Neural cell (in vitro differentiated cells): ENCODE measurements around the gene XPR1. TPM values are rescaled to one million over a fixed set of nuclear protein-coding genes. Genes with fewer than 3 reads are reported as not detected.

ENCODE experiments used
- H2AFZ ChIP-seq: fragments of 200-600, 300-800 bp; sonication (generic), shearing (Covaris generic); 2 replicates; pipeline ENCODE4 v1.6.0; 2014; ENCODE audit warnings: low read depth, mild to moderate bottlenecking, antibody characterized with exemption, low read length, moderate library complexity
- H3F3A ChIP-seq: fragments of 200-600 bp; shearing (Covaris generic); 2 replicates; pipeline ENCODE4 v1.6.1; 2016; ENCODE audit warnings: mild to moderate bottlenecking, moderate library complexity, mixed read lengths, antibody characterized with exemption, low read length; ENCODE audit not compliant: insufficient read depth, poor library complexity, severe bottlenecking
- H3K27ac ChIP-seq: fragments of 200-600, 300-800 bp; sonication (generic), shearing (Covaris generic); 2 replicates; pipeline ENCODE4 v1.5.1; 2014; ENCODE audit warnings: mild to moderate bottlenecking, low read length, moderate library complexity
- H3K27me3 ChIP-seq: fragments of 300-800, 200-600 bp; sonication (generic), shearing (Covaris generic); 2 replicates; pipeline ENCODE4 v1.6.0; 2014; ENCODE audit warnings: mild to moderate bottlenecking, low read depth, low read length, moderate library complexity; ENCODE audit not compliant: insufficient read depth
- H3K36me3 ChIP-seq: fragments of 300-800, 200-600 bp; sonication (generic), shearing (Covaris generic); 2 replicates; pipeline ENCODE4 v1.5.1; 2014; ENCODE audit warnings: mild to moderate bottlenecking, antibody characterized with exemption, low read length, moderate library complexity; ENCODE audit not compliant: insufficient read depth
- H3K4me2 ChIP-seq: fragments of 300-800, 200-600 bp; sonication (generic), shearing (Covaris generic); 2 replicates; pipeline ENCODE4 v1.6.0; 2014; ENCODE audit warnings: mild to moderate bottlenecking, low read length
- H3K4me3 ChIP-seq: fragments of 300-800, 200-600 bp; sonication (generic), shearing (Covaris generic); 2 replicates; pipeline ENCODE4 v1.5.1; 2014; ENCODE audit warnings: mild to moderate bottlenecking, low read length, moderate library complexity
- H3K79me2 ChIP-seq: fragments of 200-600 bp; shearing (Covaris generic); replicated peaks from 2 replicates; pipeline ENCODE4 v1.6.0; 2014; ENCODE audit warnings: mild to moderate bottlenecking, low read length, moderate library complexity; ENCODE audit not compliant: insufficient read depth
- H3K9ac ChIP-seq: fragments of 300-800, 200-600 bp; sonication (generic), shearing (Covaris generic); 2 replicates; pipeline ENCODE4 v1.6.1; 2016; ENCODE audit warnings: mild to moderate bottlenecking, low read length, mixed read lengths
- H3K9me2 ChIP-seq: fragments of 200-600 bp; shearing (Covaris generic); 2 replicates; pipeline ENCODE4 v1.6.1; 2016; ENCODE audit warnings: mild to moderate bottlenecking, low read length, mixed read lengths; ENCODE audit not compliant: insufficient read depth
- H3K9me3 ChIP-seq: fragments of 200-600, 300-800 bp; sonication (generic), shearing (Covaris generic); 2 replicates; pipeline ENCODE4 v1.6.1; 2016; ENCODE audit warnings: mild to moderate bottlenecking, mixed run types, low read length, moderate library complexity, mixed read lengths
- H4K20me1 ChIP-seq: fragments of 200-600 bp; shearing (Covaris generic); 2 replicates; pipeline ENCODE4 v1.6.1; 2016; ENCODE audit warnings: mild to moderate bottlenecking, mixed run types; ENCODE audit not compliant: insufficient read depth
- EP300 ChIP-seq: fragments of 450-650 bp; conservative IDR thresholded peaks from 2 replicates; pipeline ENCODE4 v1.6.1; 2014; ENCODE audit warnings: antibody characterized with exemption, mild to moderate bottlenecking, moderate library complexity; ENCODE audit not compliant: poor library complexity, severe bottlenecking
- EZH2 ChIP-seq: fragments of 200-600, 300-800 bp; shearing (Covaris generic), sonication (generic); IDR thresholded peaks from 2 replicates; pipeline ENCODE4 v1.6.1; 2014; ENCODE audit warnings: antibody characterized with exemption, low read length, borderline replicate concordance, mild to moderate bottlenecking; ENCODE audit not compliant: insufficient read depth, poor library complexity, severe bottlenecking
- MXI1 ChIP-seq: fragments of 450-650 bp; conservative IDR thresholded peaks from 2 replicates; pipeline ENCODE4 v1.6.1; 2014; ENCODE audit warnings: antibody characterized with exemption, mild to moderate bottlenecking; ENCODE audit not compliant: poor library complexity, severe bottlenecking
- POLR2AphosphoS5 ChIP-seq: IDR thresholded peaks from 2 replicates; pipeline ENCODE4 v1.6.1; 2012
- RAD21 ChIP-seq: fragments of 450-650 bp; conservative IDR thresholded peaks from 2 replicates; pipeline ENCODE4 v1.6.1; 2014; ENCODE audit warnings: antibody characterized with exemption, mild to moderate bottlenecking, moderate library complexity
- SMC3 ChIP-seq: fragments of 450-650 bp; conservative IDR thresholded peaks from 2 replicates; pipeline ENCODE4 v1.6.1; 2014; ENCODE audit warnings: antibody characterized with exemption, mild to moderate bottlenecking, moderate library complexity; ENCODE audit not compliant: poor library complexity
- TAF1 ChIP-seq: IDR thresholded peaks from 2 replicates; pipeline ENCODE4 v1.6.1; 2012; ENCODE audit warnings: low read depth
- polyA plus RNA-seq: library from polyadenylated mRNA; depleted of rRNA; stranded (reverse); fragments of >200 nt; gene quantifications from 2 replicates; pipeline ENCODE4 v1.2.3, GENCODE V29; 2014
- TF ChIP-seq, protein P1 (sequence below): IDR thresholded peaks from 2 replicates; pipeline ENCODE4 v1.6.1; 2012; ENCODE audit warnings: borderline replicate concordance
- TF ChIP-seq, protein P2 (sequence below): fragments of 450-650 bp; IDR thresholded peaks from 2 replicates; pipeline ENCODE4 v1.5.1; 2014; ENCODE audit warnings: antibody characterized with exemption, mild to moderate bottlenecking, moderate library complexity; ENCODE audit not compliant: poor library complexity, severe bottlenecking

Gene XPR1
- polyA plus RNA-seq, 1 donor from 2014 or later, result 185 TPM

GRCh38 chr1:180937624-180938225, 305.9 kb downstream of the XPR1 start:
- no peak overlapping the region for H3K4me2 ChIP-seq
- H3K9me3 ChIP-seq, result no peaks in the 10 kb centered on the region
- H3K79me2 ChIP-seq, result no peaks in the 10 kb centered on the region
- no peak overlapping the region for H3K27ac ChIP-seq
- no peaks in the 10 kb centered on the region for H3F3A ChIP-seq
- H3K27me3 ChIP-seq, result no peaks in the 10 kb centered on the region
- no peaks in the 10 kb centered on the region for H3K36me3 ChIP-seq
- TF ChIP-seq, protein P1, sequence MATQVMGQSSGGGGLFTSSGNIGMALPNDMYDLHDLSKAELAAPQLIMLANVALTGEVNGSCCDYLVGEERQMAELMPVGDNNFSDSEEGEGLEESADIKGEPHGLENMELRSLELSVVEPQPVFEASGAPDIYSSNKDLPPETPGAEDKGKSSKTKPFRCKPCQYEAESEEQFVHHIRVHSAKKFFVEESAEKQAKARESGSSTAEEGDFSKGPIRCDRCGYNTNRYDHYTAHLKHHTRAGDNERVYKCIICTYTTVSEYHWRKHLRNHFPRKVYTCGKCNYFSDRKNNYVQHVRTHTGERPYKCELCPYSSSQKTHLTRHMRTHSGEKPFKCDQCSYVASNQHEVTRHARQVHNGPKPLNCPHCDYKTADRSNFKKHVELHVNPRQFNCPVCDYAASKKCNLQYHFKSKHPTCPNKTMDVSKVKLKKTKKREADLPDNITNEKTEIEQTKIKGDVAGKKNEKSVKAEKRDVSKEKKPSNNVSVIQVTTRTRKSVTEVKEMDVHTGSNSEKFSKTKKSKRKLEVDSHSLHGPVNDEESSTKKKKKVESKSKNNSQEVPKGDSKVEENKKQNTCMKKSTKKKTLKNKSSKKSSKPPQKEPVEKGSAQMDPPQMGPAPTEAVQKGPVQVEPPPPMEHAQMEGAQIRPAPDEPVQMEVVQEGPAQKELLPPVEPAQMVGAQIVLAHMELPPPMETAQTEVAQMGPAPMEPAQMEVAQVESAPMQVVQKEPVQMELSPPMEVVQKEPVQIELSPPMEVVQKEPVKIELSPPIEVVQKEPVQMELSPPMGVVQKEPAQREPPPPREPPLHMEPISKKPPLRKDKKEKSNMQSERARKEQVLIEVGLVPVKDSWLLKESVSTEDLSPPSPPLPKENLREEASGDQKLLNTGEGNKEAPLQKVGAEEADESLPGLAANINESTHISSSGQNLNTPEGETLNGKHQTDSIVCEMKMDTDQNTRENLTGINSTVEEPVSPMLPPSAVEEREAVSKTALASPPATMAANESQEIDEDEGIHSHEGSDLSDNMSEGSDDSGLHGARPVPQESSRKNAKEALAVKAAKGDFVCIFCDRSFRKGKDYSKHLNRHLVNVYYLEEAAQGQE, result no peak
- TF ChIP-seq TAF1 (no peak), SMC3 (no peak), EP300 (no peak), POLR2AphosphoS5 (no peak), MXI1 (no peak), EZH2 (no peak)
- H4K20me1 ChIP-seq, result no peaks in the 10 kb centered on the region
- H2AFZ ChIP-seq, result no peak overlapping the region
- no peaks in the 10 kb centered on the region for H3K9me2 ChIP-seq
- no peak overlapping the region for H3K4me3 ChIP-seq
- H3K9ac ChIP-seq, result no peak overlapping the region

GRCh38 chr1:180939073-180939710, 307.4 kb downstream of the XPR1 start:
- H3K9ac ChIP-seq, result no peak overlapping the region
- no peaks in the 10 kb centered on the region for H3K36me3 ChIP-seq
- no peak overlapping the region for H3K4me2 ChIP-seq
- H3K27me3 ChIP-seq, result no peaks in the 10 kb centered on the region
- H3K9me3 ChIP-seq, result no peaks in the 10 kb centered on the region
- H3K9me2 ChIP-seq, result no peaks in the 10 kb centered on the region
- no peak for TF ChIP-seq EP300
- no peak for TF ChIP-seq SMC3
- no peak for TF ChIP-seq TAF1
- TF ChIP-seq, protein P2, sequence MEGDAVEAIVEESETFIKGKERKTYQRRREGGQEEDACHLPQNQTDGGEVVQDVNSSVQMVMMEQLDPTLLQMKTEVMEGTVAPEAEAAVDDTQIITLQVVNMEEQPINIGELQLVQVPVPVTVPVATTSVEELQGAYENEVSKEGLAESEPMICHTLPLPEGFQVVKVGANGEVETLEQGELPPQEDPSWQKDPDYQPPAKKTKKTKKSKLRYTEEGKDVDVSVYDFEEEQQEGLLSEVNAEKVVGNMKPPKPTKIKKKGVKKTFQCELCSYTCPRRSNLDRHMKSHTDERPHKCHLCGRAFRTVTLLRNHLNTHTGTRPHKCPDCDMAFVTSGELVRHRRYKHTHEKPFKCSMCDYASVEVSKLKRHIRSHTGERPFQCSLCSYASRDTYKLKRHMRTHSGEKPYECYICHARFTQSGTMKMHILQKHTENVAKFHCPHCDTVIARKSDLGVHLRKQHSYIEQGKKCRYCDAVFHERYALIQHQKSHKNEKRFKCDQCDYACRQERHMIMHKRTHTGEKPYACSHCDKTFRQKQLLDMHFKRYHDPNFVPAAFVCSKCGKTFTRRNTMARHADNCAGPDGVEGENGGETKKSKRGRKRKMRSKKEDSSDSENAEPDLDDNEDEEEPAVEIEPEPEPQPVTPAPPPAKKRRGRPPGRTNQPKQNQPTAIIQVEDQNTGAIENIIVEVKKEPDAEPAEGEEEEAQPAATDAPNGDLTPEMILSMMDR, result no peak
- TF ChIP-seq POLR2AphosphoS5, result no peak
- no peak for TF ChIP-seq RAD21
- TF ChIP-seq, protein P1, result no peak
- no peak for TF ChIP-seq MXI1
- no peak for TF ChIP-seq EZH2
- no peak overlapping the region for H2AFZ ChIP-seq
- H3K4me3 ChIP-seq, result no peak overlapping the region
- H3K79me2 ChIP-seq, result no peaks in the 10 kb centered on the region
- H3K27ac ChIP-seq, result no peak overlapping the region
- H4K20me1 ChIP-seq, result no peaks in the 10 kb centered on the region
- no peaks in the 10 kb centered on the region for H3F3A ChIP-seq
